HEK293T (cell line): Measurements from ENCODE around the gene SLC31A2.

Experiments used
- FOXK2 ChIP-seq: fragments of 450-650 bp; IDR thresholded peaks from 2 replicates; pipeline ENCODE4 v1.6.1; 2016; ENCODE audit warnings: mild to moderate bottlenecking
- FOXM1 ChIP-seq: fragments of 450-650 bp; IDR thresholded peaks from 2 replicates; pipeline ENCODE4 v1.6.1; 2017; ENCODE audit warnings: mild to moderate bottlenecking, borderline replicate concordance
- HDGF ChIP-seq: fragments of 450-650 bp; IDR thresholded peaks from 2 replicates; pipeline ENCODE4 v1.6.1; 2017; ENCODE audit warnings: antibody characterized with exemption, borderline replicate concordance
- SUZ12 ChIP-seq: fragments of 450-650 bp; IDR thresholded peaks from 2 replicates; pipeline ENCODE4 v1.6.1; 2016; ENCODE audit warnings: mild to moderate bottlenecking
- ZNF384 ChIP-seq: fragments of 450-650 bp; IDR thresholded peaks from 2 replicates; pipeline ENCODE4 v1.6.1; 2016

DNA sequence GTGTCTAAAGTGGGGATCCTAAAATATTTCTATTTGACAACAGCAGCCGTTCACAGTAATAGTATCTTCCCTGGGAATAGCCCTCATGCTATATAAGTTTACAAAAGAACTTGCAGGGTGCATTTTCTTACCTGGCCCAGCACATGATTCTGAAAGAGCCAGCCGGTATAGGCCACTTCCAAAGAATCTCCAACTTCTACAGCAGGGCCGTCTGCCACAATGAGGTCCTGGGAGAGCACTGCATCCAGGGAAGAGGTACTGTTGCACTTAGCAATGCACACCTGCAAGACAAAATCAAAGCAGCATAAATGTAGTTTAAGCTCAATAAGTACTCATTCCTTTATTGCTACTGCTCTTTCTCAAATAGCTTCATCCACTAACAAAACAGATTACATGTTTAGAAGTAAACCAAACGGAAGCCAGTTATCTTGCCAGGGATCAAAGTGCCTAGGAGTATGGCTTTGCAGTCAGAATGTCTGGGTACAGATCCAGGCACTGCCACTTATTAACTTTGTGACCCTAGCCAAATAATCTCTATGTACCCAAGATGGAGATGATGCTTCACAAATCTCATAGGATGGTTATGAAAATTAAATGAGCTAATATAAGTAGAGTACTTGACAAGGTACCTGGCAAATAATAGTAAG is 49.0 kb downstream of the SLC31A2 start:
- TF ChIP-seq FOXK2, result no peak
- TF ChIP-seq HDGF, result no peak
- no peak for TF ChIP-seq FOXM1
- TF ChIP-seq ZNF384, result no peak
- no peak for TF ChIP-seq SUZ12
